Natural killer cell treated with Interleukin-12 subunit alpha and Interleukin-12 subunit beta and Interleukin-15 and Interleukin-18, amount 100 ng/mL, for 72 hours (primary cell): ENCODE data around the gene AKR1C1. TPM values are rescaled to one million over a fixed set of nuclear protein-coding genes. Genes with fewer than 3 reads are reported as not detected.
"Not testable (repeated sequence)": the region's sequence is repeated elsewhere in the genome, so short reads cannot be mapped to it uniquely, and the experiment has no call there.

Experiments
- ATAC-seq, 2 donors: fragments of 150-1000 bp; cut with Tn5 transposase in 1 of 2; sonication (Bioruptor Pico), chemical (Tn5 transposase) in 1 of 2; 2 replicates each; pipeline ENCODE4 v1.10.0; 2021
- DNase-seq: peaks from one replicate; pipeline ENCODE4 v3.0.0; 2022; ENCODE audit warnings: low spot score
- H3K27ac Mint-ChIP-seq, 2 donors: 1 replicate in 1 of 2; 2 replicates in 1 of 2; pipeline ENCODE4 v1.8.0; 2022; ENCODE audit warnings: mixed read lengths in 2 of 2, mild to moderate bottlenecking in 1 of 2, moderate library complexity in 1 of 2
- H3K27me3 Mint-ChIP-seq, 2 donors: 1 replicate in 1 of 2; 2 replicates in 1 of 2; pipeline ENCODE4 v1.8.0; 2022; ENCODE audit warnings: mixed read lengths in 2 of 2
- H3K36me3 Mint-ChIP-seq: one replicate; pipeline ENCODE4 v1.8.0; 2022; ENCODE audit warnings: mixed read lengths
- H3K4me1 Mint-ChIP-seq, 2 donors: 1 replicate in 1 of 2; 2 replicates in 1 of 2; pipeline ENCODE4 v1.8.0; 2022; ENCODE audit warnings: low read depth in 2 of 2, mixed read lengths in 2 of 2, mild to moderate bottlenecking in 1 of 2
- H3K4me3 Mint-ChIP-seq: one replicate; pipeline ENCODE4 v1.8.0; 2022; ENCODE audit warnings: mixed read lengths
- H3K9me3 Mint-ChIP-seq: 2 replicates; pipeline ENCODE4 v1.8.0; 2022; ENCODE audit warnings: mixed read lengths
- total RNA-seq, 2 donors: library from RNA; stranded (reverse); gene quantifications; one replicate each; pipeline ENCODE4 v1.2.3, GENCODE V29; 2022

AKR1C1 gene
- total RNA-seq, 2 donors from 2014 or later: 0.28 to 1.0 TPM

- H3K9me3 Mint-ChIP-seq, H3K4me3 Mint-ChIP-seq, ATAC-seq, H3K36me3 Mint-ChIP-seq, DNase-seq, H3K27ac Mint-ChIP-seq, H3K4me1 Mint-ChIP-seq, H3K27me3 Mint-ChIP-seq: not testable (repeated sequence)
Observed at GRCh38 chr10:4961558-4961957, 1.7 kb upstream of the AKR1C1 start.

- H3K36me3 Mint-ChIP-seq, DNase-seq, H3K4me3 Mint-ChIP-seq, H3K9me3 Mint-ChIP-seq, H3K27ac Mint-ChIP-seq, H3K4me1 Mint-ChIP-seq, ATAC-seq, H3K27me3 Mint-ChIP-seq: not testable (repeated sequence)
Observed at GRCh38 chr10:4962308-4962707, 907 bp upstream of the AKR1C1 start.

- H3K36me3 Mint-ChIP-seq, H3K4me1 Mint-ChIP-seq, H3K4me3 Mint-ChIP-seq, H3K9me3 Mint-ChIP-seq, H3K27me3 Mint-ChIP-seq, ATAC-seq, H3K27ac Mint-ChIP-seq, DNase-seq: not testable (repeated sequence)
Observed at GRCh38 chr10:4963815-4964154, 570 bp downstream of the AKR1C1 start.

GRCh38 chr10:4965763-4966162 is 2.5 kb downstream of the AKR1C1 start:
- DNase-seq, H3K4me3 Mint-ChIP-seq, H3K9me3 Mint-ChIP-seq, H3K27me3 Mint-ChIP-seq, H3K4me1 Mint-ChIP-seq, H3K36me3 Mint-ChIP-seq, ATAC-seq, H3K27ac Mint-ChIP-seq: not testable (repeated sequence)

GRCh38 chr10:4967189-4967588 is 4.0 kb downstream of the AKR1C1 start:
- ATAC-seq, H3K4me1 Mint-ChIP-seq, H3K27ac Mint-ChIP-seq: not testable (repeated sequence)

GRCh38 chr10:4969289-4969688 is 6.1 kb downstream of the AKR1C1 start:
- DNase-seq, H3K4me3 Mint-ChIP-seq, H3K27ac Mint-ChIP-seq, H3K36me3 Mint-ChIP-seq, H3K27me3 Mint-ChIP-seq, ATAC-seq, H3K4me1 Mint-ChIP-seq, H3K9me3 Mint-ChIP-seq: not testable (repeated sequence)

More at GRCh38 chr10:4967189-4967588, 4.0 kb downstream of the AKR1C1 start:
- DNase-seq, H3K27me3 Mint-ChIP-seq, H3K4me3 Mint-ChIP-seq, H3K36me3 Mint-ChIP-seq, H3K9me3 Mint-ChIP-seq: not testable (repeated sequence)

GRCh38 chr10:4970362-4970761 is 7.1 kb downstream of the AKR1C1 start:
- H3K27ac Mint-ChIP-seq, H3K9me3 Mint-ChIP-seq, H3K4me1 Mint-ChIP-seq, H3K36me3 Mint-ChIP-seq, H3K27me3 Mint-ChIP-seq, H3K4me3 Mint-ChIP-seq, ATAC-seq, DNase-seq: not testable (repeated sequence)

- H3K27ac Mint-ChIP-seq, DNase-seq, H3K4me1 Mint-ChIP-seq, H3K27me3 Mint-ChIP-seq, H3K9me3 Mint-ChIP-seq, H3K36me3 Mint-ChIP-seq, H3K4me3 Mint-ChIP-seq: not testable (repeated sequence)
- peak; percentile 13 to 43 for ATAC-seq
Observed at GRCh38 chr10:4972369-4973142, 9.3 kb downstream of the AKR1C1 start.

GRCh38 chr10:4973294-4973693 is 10.1 kb downstream of the AKR1C1 start:
- H3K4me3 Mint-ChIP-seq, ATAC-seq, H3K4me1 Mint-ChIP-seq: not testable (repeated sequence)

GRCh38 chr10:4974400-4974799 is 11.2 kb downstream of the AKR1C1 start:
- not testable (repeated sequence) for H3K9me3 Mint-ChIP-seq, H3K27me3 Mint-ChIP-seq

More at GRCh38 chr10:4973294-4973693, 10.1 kb downstream of the AKR1C1 start:
- DNase-seq, H3K27me3 Mint-ChIP-seq, H3K27ac Mint-ChIP-seq, H3K36me3 Mint-ChIP-seq, H3K9me3 Mint-ChIP-seq: not testable (repeated sequence)

GRCh38 chr10:4977025-4977424 is 13.8 kb downstream of the AKR1C1 start:
- DNase-seq (no peak), ATAC-seq (no peak)
- peaks cover 8 to 9% of the 10 kb centered on the region in 2 donors for H3K27me3 Mint-ChIP-seq
- no peak overlapping the region for H3K27ac Mint-ChIP-seq
- no peaks in the 10 kb centered on the region for H3K36me3 Mint-ChIP-seq
- H3K9me3 Mint-ChIP-seq: no peaks in the 10 kb centered on the region
- H3K4me1 Mint-ChIP-seq: peaks cover 0 to 6% of the 10 kb centered on the region in 2 donors
- no peak overlapping the region for H3K4me3 Mint-ChIP-seq

More at GRCh38 chr10:4974400-4974799, 11.2 kb downstream of the AKR1C1 start:
- not testable (repeated sequence) for DNase-seq, H3K4me1 Mint-ChIP-seq, H3K4me3 Mint-ChIP-seq, H3K36me3 Mint-ChIP-seq, ATAC-seq, H3K27ac Mint-ChIP-seq

GRCh38 chr10:4978870-4979269 is 15.7 kb downstream of the AKR1C1 start:
- Mint-ChIP-seq H3K36me3 (no peaks in the 10 kb centered on the region), H3K9me3 (no peaks in the 10 kb centered on the region), H3K27me3 (peaks cover 15 to 17% of the 10 kb centered on the region in 2 donors), H3K27ac (no peak overlapping the region), H3K4me1 (peaks cover 0 to 8% of the 10 kb centered on the region in 2 donors), H3K4me3 (no peak overlapping the region)
- ATAC-seq (no peak), DNase-seq (no peak)

- ATAC-seq: no peak
- Mint-ChIP-seq H3K36me3 (no peaks in the 10 kb centered on the region), H3K27me3 (peaks cover 17% of the 10 kb centered on the region in 2 donors), H3K4me1 (peaks cover 0 to 8% of the 10 kb centered on the region in 2 donors), H3K27ac (no peak overlapping the region), H3K4me3 (no peak overlapping the region), H3K9me3 (no peaks in the 10 kb centered on the region)
- DNase-seq: no peak
Observed at GRCh38 chr10:4980793-4981192, 17.6 kb downstream of the AKR1C1 start.

- Mint-ChIP-seq H3K4me3 (no peak overlapping the region), H3K36me3 (no peaks in the 10 kb centered on the region), H3K27ac (no peak overlapping the region), H3K27me3 (peaks cover 19 to 23% of the 10 kb centered on the region in 2 donors), H3K9me3 (no peaks in the 10 kb centered on the region), H3K4me1 (peaks cover 0 to 8% of the 10 kb centered on the region in 2 donors)
- no peak for ATAC-seq
- DNase-seq: no peak
Observed at GRCh38 chr10:4981722-4982471, 18.7 kb downstream of the AKR1C1 start.
